GM19240 (cell line): ENCODE data around the gene FBXO5.
A peak's percentile ranks its signal among the peaks of the same experiment; 100 is the strongest.
"Not testable (repeated sequence)": the region's sequence is repeated elsewhere in the genome, so short reads cannot be mapped to it uniquely, and the experiment has no call there.

Source experiments
- DNase-seq: peaks from one replicate; pipeline ENCODE4 v3.0.0; 2011; ENCODE audit warnings: low spot score; ENCODE audit not compliant: insufficient read length

The FBXO5 gene

GRCh38 chr6:152993847-152994246 is 11.0 kb upstream of the FBXO5 start:
- no peak for DNase-seq

GRCh38 chr6:152993431-152993830 is 10.6 kb upstream of the FBXO5 start:
- no peak for DNase-seq

GRCh38 chr6:152986978-152987377 is 4.1 kb upstream of the FBXO5 start:
- no peak for DNase-seq

GRCh38 chr6:152985300-152985699 is 2.5 kb upstream of the FBXO5 start:
- DNase-seq = not testable (repeated sequence)

GRCh38 chr6:152984513-152984872 is 1.7 kb upstream of the FBXO5 start:
- DNase-seq = no peak

GRCh38 chr6:152983637-152984512 is 1.0 kb upstream of the FBXO5 start:
- peak; percentile 32 for DNase-seq

- DNase-seq = no peak
These were observed 595 bp downstream of the FBXO5 start for GRCh38 chr6:152981989-152982903.

GRCh38 chr6:152981219-152981618 is 1.6 kb downstream of the FBXO5 start:
- no peak for DNase-seq

- no peak for DNase-seq
These were observed 2.2 kb downstream of the FBXO5 start for GRCh38 chr6:152980656-152981055.

GRCh38 chr6:152979116-152979515 is 3.7 kb downstream of the FBXO5 start:
- DNase-seq = no peak

- no peak for DNase-seq
These were observed 4.8 kb downstream of the FBXO5 start for GRCh38 chr6:152978058-152978457.

GRCh38 chr6:152977556-152977955 is 5.3 kb downstream of the FBXO5 start:
- no peak for DNase-seq

- no peak for DNase-seq
These were observed 6.1 kb downstream of the FBXO5 start for GRCh38 chr6:152976749-152977148.

GRCh38 chr6:152975204-152975915 is 7.5 kb downstream of the FBXO5 start:
- no peak for DNase-seq

- DNase-seq = no peak
These were observed 8.9 kb downstream of the FBXO5 start for GRCh38 chr6:152973916-152974315.

GRCh38 chr6:152969688-152970418 is 13.0 kb downstream of the FBXO5 start:
- no peak for DNase-seq

- not testable (repeated sequence) for DNase-seq
These were observed 16.5 kb downstream of the FBXO5 start for GRCh38 chr6:152966168-152966894.

GRCh38 chr6:152959333-152959732 is 23.5 kb downstream of the FBXO5 start:
- no peak for DNase-seq

GRCh38 chr6:152957796-152958195 is 25.0 kb downstream of the FBXO5 start:
- DNase-seq = no peak

- DNase-seq = no peak
These were observed 28.4 kb downstream of the FBXO5 start for GRCh38 chr6:152954443-152954842.
